ENCODE measurements around the gene PDZRN3. TPM values are rescaled to one million over a fixed set of nuclear protein-coding genes. Genes with fewer than 3 reads are reported as not detected.

Gene PDZRN3
- total and polyA plus RNA-seq, 2 donors from 2014 or later = 9.5 to 13.2 TPM

- Histone ChIP-seq H3K27me3 (ENCODE audit: control insufficient read depth, insufficient read depth, low read length) (no peaks in the 10 kb centered on the region), H3K9ac (ENCODE audit: low read length in 3 of 3) (no peak overlapping the region), H3K27ac (ENCODE audit: low read depth in 2 of 2, low read length in 2 of 2) (no peak overlapping the region), H3K36me3 (ENCODE audit: control insufficient read depth in 2 of 3, insufficient read depth in 3 of 3, low read length in 3 of 3) (no peaks in the 10 kb centered on the region), H3K9me3 (ENCODE audit: control insufficient read depth in 2 of 3, insufficient read depth in 1 of 3, low read length in 3 of 3) (no peaks in the 10 kb centered on the region), H3K4me1 (ENCODE audit: control insufficient read depth in 2 of 3, insufficient read depth in 2 of 3, low read depth in 1 of 3, low read length in 3 of 3) (no peaks in the 10 kb centered on the region), H3K4me3 (ENCODE audit: low read length in 3 of 3) (no peak overlapping the region)
- intact Hi-C loops (cut with DNase I) = no loop called here
- no peak for FAIRE-seq
- DNase-seq = no peak
- TF ChIP-seq, protein P1, sequence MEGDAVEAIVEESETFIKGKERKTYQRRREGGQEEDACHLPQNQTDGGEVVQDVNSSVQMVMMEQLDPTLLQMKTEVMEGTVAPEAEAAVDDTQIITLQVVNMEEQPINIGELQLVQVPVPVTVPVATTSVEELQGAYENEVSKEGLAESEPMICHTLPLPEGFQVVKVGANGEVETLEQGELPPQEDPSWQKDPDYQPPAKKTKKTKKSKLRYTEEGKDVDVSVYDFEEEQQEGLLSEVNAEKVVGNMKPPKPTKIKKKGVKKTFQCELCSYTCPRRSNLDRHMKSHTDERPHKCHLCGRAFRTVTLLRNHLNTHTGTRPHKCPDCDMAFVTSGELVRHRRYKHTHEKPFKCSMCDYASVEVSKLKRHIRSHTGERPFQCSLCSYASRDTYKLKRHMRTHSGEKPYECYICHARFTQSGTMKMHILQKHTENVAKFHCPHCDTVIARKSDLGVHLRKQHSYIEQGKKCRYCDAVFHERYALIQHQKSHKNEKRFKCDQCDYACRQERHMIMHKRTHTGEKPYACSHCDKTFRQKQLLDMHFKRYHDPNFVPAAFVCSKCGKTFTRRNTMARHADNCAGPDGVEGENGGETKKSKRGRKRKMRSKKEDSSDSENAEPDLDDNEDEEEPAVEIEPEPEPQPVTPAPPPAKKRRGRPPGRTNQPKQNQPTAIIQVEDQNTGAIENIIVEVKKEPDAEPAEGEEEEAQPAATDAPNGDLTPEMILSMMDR (IDR thresholded peaks at IDR 0.05; ENCODE audit: borderline replicate concordance, extremely low read depth, insufficient read depth) = no peak
These were observed 43.6 kb upstream of the PDZRN3 start for GRCh38 chr3:73668391-73668790.

- no peaks in the 10 kb centered on the region for H3K27me3 ChIP-seq (ENCODE audit: control insufficient read depth, insufficient read depth, low read length)
- FAIRE-seq = no peak
- intact Hi-C loops (cut with DNase I) = no loop called here
- DNase-seq = no peak
- H3K4me3 ChIP-seq (ENCODE audit: low read length in 3 of 3) = no peak overlapping the region
- H3K9ac ChIP-seq (ENCODE audit: low read length in 3 of 3) = no peak overlapping the region
- TF ChIP-seq, protein P1 (IDR thresholded peaks at IDR 0.05; ENCODE audit: borderline replicate concordance, extremely low read depth, insufficient read depth) = no peak
- no peaks in the 10 kb centered on the region for H3K9me3 ChIP-seq (ENCODE audit: control insufficient read depth in 2 of 3, insufficient read depth in 1 of 3, low read length in 3 of 3)
- no peaks in the 10 kb centered on the region for H3K4me1 ChIP-seq (ENCODE audit: control insufficient read depth in 2 of 3, insufficient read depth in 2 of 3, low read depth in 1 of 3, low read length in 3 of 3)
- H3K36me3 ChIP-seq (ENCODE audit: control insufficient read depth in 2 of 3, insufficient read depth in 3 of 3, low read length in 3 of 3) = no peaks in the 10 kb centered on the region
- H3K27ac ChIP-seq (ENCODE audit: low read depth in 2 of 2, low read length in 2 of 2) = no peak overlapping the region
These were observed 43.1 kb upstream of the PDZRN3 start for GRCh38 chr3:73667889-73668288.

DNA sequence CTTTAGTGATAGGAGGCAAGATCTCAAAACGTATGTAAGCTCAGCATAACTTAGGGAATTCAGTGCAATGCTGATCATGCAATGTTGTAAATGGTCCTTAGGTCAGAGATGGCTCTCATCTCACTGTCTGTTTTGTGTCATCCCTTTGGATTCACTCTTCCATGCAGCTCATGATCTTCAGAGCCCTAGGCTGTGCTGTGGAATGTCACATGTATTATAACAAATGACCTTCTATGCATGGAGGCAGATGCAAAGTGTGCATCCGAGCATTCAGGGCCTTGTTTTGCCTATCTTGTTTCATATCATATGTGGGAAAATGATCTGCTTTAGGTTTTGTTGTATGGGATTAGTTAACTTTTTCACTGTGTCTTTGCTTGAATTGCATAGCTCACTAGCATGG lies 40.5 kb upstream of the PDZRN3 start:
- H3K27ac ChIP-seq (ENCODE audit: low read depth in 2 of 2, low read length in 2 of 2) = no peak overlapping the region
- H3K36me3 ChIP-seq (ENCODE audit: control insufficient read depth in 2 of 3, insufficient read depth in 3 of 3, low read length in 3 of 3) = no peaks in the 10 kb centered on the region
- TF ChIP-seq, protein P1 (IDR thresholded peaks at IDR 0.05; ENCODE audit: borderline replicate concordance, extremely low read depth, insufficient read depth) = no peak
- DNase-seq = no peak
- no peak overlapping the region for H3K9ac ChIP-seq (ENCODE audit: low read length in 3 of 3)
- intact Hi-C loops (cut with DNase I) = no loop called here
- no peak for FAIRE-seq
- no peaks in the 10 kb centered on the region for H3K27me3 ChIP-seq (ENCODE audit: control insufficient read depth, insufficient read depth, low read length)
- no peak overlapping the region for H3K4me3 ChIP-seq (ENCODE audit: low read length in 3 of 3)
- no peaks in the 10 kb centered on the region for H3K4me1 ChIP-seq (ENCODE audit: control insufficient read depth in 2 of 3, insufficient read depth in 2 of 3, low read depth in 1 of 3, low read length in 3 of 3)
- no peaks in the 10 kb centered on the region for H3K9me3 ChIP-seq (ENCODE audit: control insufficient read depth in 2 of 3, insufficient read depth in 1 of 3, low read length in 3 of 3)

GRCh38 chr3:73664389-73664788 lies 39.6 kb upstream of the PDZRN3 start:
- intact Hi-C loops (cut with DNase I) = no loop called here
- no peak overlapping the region for H3K9ac ChIP-seq (ENCODE audit: low read length in 3 of 3)

More at GRCh38 chr3:73664389-73664788, 39.6 kb upstream of the PDZRN3 start:
- FAIRE-seq = no peak
- H3K27ac ChIP-seq (ENCODE audit: low read depth in 2 of 2, low read length in 2 of 2) = no peak overlapping the region
- H3K27me3 ChIP-seq (ENCODE audit: control insufficient read depth, insufficient read depth, low read length) = no peaks in the 10 kb centered on the region
- no peaks in the 10 kb centered on the region for H3K4me1 ChIP-seq (ENCODE audit: control insufficient read depth in 2 of 3, insufficient read depth in 2 of 3, low read depth in 1 of 3, low read length in 3 of 3)
- DNase-seq = no peak
- no peak overlapping the region for H3K4me3 ChIP-seq (ENCODE audit: low read length in 3 of 3)
- H3K9me3 ChIP-seq (ENCODE audit: control insufficient read depth in 2 of 3, insufficient read depth in 1 of 3, low read length in 3 of 3) = no peaks in the 10 kb centered on the region
- no peaks in the 10 kb centered on the region for H3K36me3 ChIP-seq (ENCODE audit: control insufficient read depth in 2 of 3, insufficient read depth in 3 of 3, low read length in 3 of 3)
- TF ChIP-seq, protein P1 (IDR thresholded peaks at IDR 0.05; ENCODE audit: borderline replicate concordance, extremely low read depth, insufficient read depth) = no peak
